ENCODE measurements around the gene GABRB2.

Gene GABRB2

GRCh38 chr5:161385027-161385426 lies 161.5 kb downstream of the GABRB2 start:
- no peak for TF ChIP-seq L3MBTL2 (conservative IDR thresholded peaks at IDR 0.05)
- TF ChIP-seq FOXK2 (IDR thresholded peaks at IDR 0.05) = no peak
- no peak for TF ChIP-seq CTBP1 (IDR thresholded peaks at IDR 0.05; ENCODE audit: borderline replicate concordance)
- TF ChIP-seq PKNOX1 (IDR thresholded peaks at IDR 0.05) = no peak
- TF ChIP-seq ELF4 (IDR thresholded peaks at IDR 0.05) = no peak
- TF ChIP-seq HDGF (IDR thresholded peaks at IDR 0.05; ENCODE audit: borderline replicate concordance) = no peak
- TF ChIP-seq FOXA1 (IDR thresholded peaks at IDR 0.05) = no peak
- TF ChIP-seq NFRKB (IDR thresholded peaks at IDR 0.05) = no peak
- no peak for TF ChIP-seq ARNT (IDR thresholded peaks at IDR 0.05)
- no peak for TF ChIP-seq FOXM1 (IDR thresholded peaks at IDR 0.05; ENCODE audit: borderline replicate concordance)
- no peak for TF ChIP-seq SP1 (IDR thresholded peaks at IDR 0.05)
- TF ChIP-seq BHLHE40 (IDR thresholded peaks at IDR 0.05; ENCODE audit: borderline replicate concordance) = no peak
- TF ChIP-seq TARDBP (IDR thresholded peaks at IDR 0.05) = no peak
- no peak for TF ChIP-seq ZNF384 (IDR thresholded peaks at IDR 0.05)
- no peak for TF ChIP-seq SUZ12 (IDR thresholded peaks at IDR 0.05)
- TF ChIP-seq LEF1 (IDR thresholded peaks at IDR 0.05; ENCODE audit: borderline replicate concordance) = no peak
- DNase-seq (ENCODE audit: extremely low spot score) = no peak
- CTCF ChIA-PET = no interaction called here
- POLR2A ChIA-PET = no interaction called here

- ChIA-PET POLR2A (no interaction called here), CTCF (no interaction called here)
- no peak for TF ChIP-seq ELF4 (IDR thresholded peaks at IDR 0.05)
- no peak for TF ChIP-seq NFRKB (IDR thresholded peaks at IDR 0.05)
- TF ChIP-seq SP1 (IDR thresholded peaks at IDR 0.05) = no peak
- no peak for TF ChIP-seq L3MBTL2 (conservative IDR thresholded peaks at IDR 0.05)
- TF ChIP-seq CTBP1 (IDR thresholded peaks at IDR 0.05; ENCODE audit: borderline replicate concordance) = no peak
- no peak for TF ChIP-seq FOXK2 (IDR thresholded peaks at IDR 0.05)
- TF ChIP-seq PKNOX1 (IDR thresholded peaks at IDR 0.05) = no peak
- no peak for TF ChIP-seq FOXA1 (IDR thresholded peaks at IDR 0.05)
- no peak for TF ChIP-seq LEF1 (IDR thresholded peaks at IDR 0.05; ENCODE audit: borderline replicate concordance)
- no peak for TF ChIP-seq ZNF384 (IDR thresholded peaks at IDR 0.05)
- no peak for TF ChIP-seq ARNT (IDR thresholded peaks at IDR 0.05)
- TF ChIP-seq HDGF (IDR thresholded peaks at IDR 0.05; ENCODE audit: borderline replicate concordance) = no peak
- no peak for TF ChIP-seq SUZ12 (IDR thresholded peaks at IDR 0.05)
- no peak for TF ChIP-seq FOXM1 (IDR thresholded peaks at IDR 0.05; ENCODE audit: borderline replicate concordance)
- no peak for DNase-seq (ENCODE audit: extremely low spot score)
These were observed 163.8 kb downstream of the GABRB2 start for GRCh38 chr5:161382685-161383084.

DNA sequence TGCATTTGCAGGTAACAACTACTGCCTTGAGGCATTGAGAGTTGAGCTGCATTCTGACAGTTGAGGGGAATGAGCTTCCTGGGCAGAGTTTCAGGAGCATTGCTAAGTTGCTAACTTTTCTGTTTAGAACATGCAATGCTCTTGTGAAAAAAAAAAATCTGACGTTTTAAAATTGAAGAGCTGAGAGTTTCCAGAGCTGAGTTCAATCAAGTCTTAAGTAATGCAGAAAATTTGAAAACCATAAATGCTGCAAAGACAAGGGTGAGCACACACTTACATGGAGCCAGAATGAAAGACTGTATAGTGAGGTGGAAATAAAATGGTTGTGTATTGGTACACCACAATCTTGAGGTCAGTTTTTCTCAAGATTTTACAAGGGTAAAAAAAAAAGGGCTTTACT lies 166.0 kb downstream of the GABRB2 start:
- no peak for TF ChIP-seq ZNF384 (IDR thresholded peaks at IDR 0.05)
- TF ChIP-seq FOXK2 (IDR thresholded peaks at IDR 0.05) = no peak
- TF ChIP-seq ARNT (IDR thresholded peaks at IDR 0.05) = no peak
- no peak for TF ChIP-seq LEF1 (IDR thresholded peaks at IDR 0.05; ENCODE audit: borderline replicate concordance)
- TF ChIP-seq FOXM1 (IDR thresholded peaks at IDR 0.05; ENCODE audit: borderline replicate concordance) = no peak
- TF ChIP-seq SP1 (IDR thresholded peaks at IDR 0.05) = no peak
- no peak for DNase-seq (ENCODE audit: extremely low spot score)
- CTCF ChIA-PET = no interaction called here
- POLR2A ChIA-PET = no interaction called here

DNA sequence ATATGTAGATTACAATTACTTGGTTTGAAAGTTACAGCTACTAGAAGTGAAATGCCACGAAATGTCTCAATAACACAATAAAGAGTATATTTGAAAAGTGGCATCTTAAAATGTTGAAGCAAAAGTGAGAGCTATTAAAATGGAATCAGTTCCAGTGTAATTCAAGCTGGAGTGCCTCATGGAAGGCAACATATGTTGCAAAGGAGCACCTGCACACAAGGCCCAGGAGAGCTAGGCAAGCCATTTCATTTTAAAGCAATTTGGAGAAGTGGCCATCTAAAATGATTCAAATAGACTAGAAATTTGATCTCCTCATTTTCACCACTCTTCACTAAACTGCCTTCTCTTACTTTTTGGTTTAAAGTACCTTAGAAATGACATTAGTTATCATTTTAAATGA lies 167.8 kb downstream of the GABRB2 start:
- TF ChIP-seq FOXA1 (IDR thresholded peaks at IDR 0.05) (no peak), BHLHE40 (IDR thresholded peaks at IDR 0.05; ENCODE audit: borderline replicate concordance) (no peak), FOXK2 (IDR thresholded peaks at IDR 0.05) (no peak), SUZ12 (IDR thresholded peaks at IDR 0.05) (no peak), CTBP1 (IDR thresholded peaks at IDR 0.05; ENCODE audit: borderline replicate concordance) (no peak), HDGF (IDR thresholded peaks at IDR 0.05; ENCODE audit: borderline replicate concordance) (no peak), L3MBTL2 (conservative IDR thresholded peaks at IDR 0.05) (no peak)
- CTCF ChIA-PET = no interaction called here
- no peak for DNase-seq (ENCODE audit: extremely low spot score)
- POLR2A ChIA-PET = no interaction called here

GRCh38 chr5:161376034-161376433 lies 170.5 kb downstream of the GABRB2 start:
- DNase-seq (ENCODE audit: extremely low spot score) = no peak
- TF ChIP-seq TARDBP (IDR thresholded peaks at IDR 0.05) = no peak
- TF ChIP-seq ELF4 (IDR thresholded peaks at IDR 0.05) = no peak
- no peak for TF ChIP-seq FOXA1 (IDR thresholded peaks at IDR 0.05)
- TF ChIP-seq ARNT (IDR thresholded peaks at IDR 0.05) = no peak
- TF ChIP-seq SUZ12 (IDR thresholded peaks at IDR 0.05) = no peak
- TF ChIP-seq FOXM1 (IDR thresholded peaks at IDR 0.05; ENCODE audit: borderline replicate concordance) = no peak
- TF ChIP-seq ZNF384 (IDR thresholded peaks at IDR 0.05) = no peak
- TF ChIP-seq CTBP1 (IDR thresholded peaks at IDR 0.05; ENCODE audit: borderline replicate concordance) = no peak
- no peak for TF ChIP-seq SP1 (IDR thresholded peaks at IDR 0.05)
- TF ChIP-seq HDGF (IDR thresholded peaks at IDR 0.05; ENCODE audit: borderline replicate concordance) = no peak
- TF ChIP-seq PKNOX1 (IDR thresholded peaks at IDR 0.05) = no peak
- TF ChIP-seq BHLHE40 (IDR thresholded peaks at IDR 0.05; ENCODE audit: borderline replicate concordance) = no peak
- no peak for TF ChIP-seq NFRKB (IDR thresholded peaks at IDR 0.05)
- no peak for TF ChIP-seq FOXK2 (IDR thresholded peaks at IDR 0.05)
- TF ChIP-seq LEF1 (IDR thresholded peaks at IDR 0.05; ENCODE audit: borderline replicate concordance) = no peak
- no peak for TF ChIP-seq L3MBTL2 (conservative IDR thresholded peaks at IDR 0.05)
- CTCF ChIA-PET = interaction anchor here (0.6 kb wide), 1 partner anchor 414 kb away, joined by 3 read pairs; no protein-coding TSS in a partner anchor
- POLR2A ChIA-PET = no interaction called here

GRCh38 chr5:161373345-161373707 lies 173.2 kb downstream of the GABRB2 start:
- no peak for DNase-seq (ENCODE audit: extremely low spot score)
- no peak for TF ChIP-seq CTBP1 (IDR thresholded peaks at IDR 0.05; ENCODE audit: borderline replicate concordance)
- no peak for TF ChIP-seq HDGF (IDR thresholded peaks at IDR 0.05; ENCODE audit: borderline replicate concordance)
- no peak for TF ChIP-seq ARNT (IDR thresholded peaks at IDR 0.05)
- no peak for TF ChIP-seq NFRKB (IDR thresholded peaks at IDR 0.05)
- TF ChIP-seq SUZ12 (IDR thresholded peaks at IDR 0.05) = no peak
- TF ChIP-seq LEF1 (IDR thresholded peaks at IDR 0.05; ENCODE audit: borderline replicate concordance) = no peak
- TF ChIP-seq BHLHE40 (IDR thresholded peaks at IDR 0.05; ENCODE audit: borderline replicate concordance) = no peak
- TF ChIP-seq ZNF384 (IDR thresholded peaks at IDR 0.05) = no peak
- no peak for TF ChIP-seq TARDBP (IDR thresholded peaks at IDR 0.05)
- TF ChIP-seq FOXA1 (IDR thresholded peaks at IDR 0.05) = no peak
- POLR2A ChIA-PET = no interaction called here
- CTCF ChIA-PET = no interaction called here
